ENCODE results near the gene CARD9.

CARD9 gene

GRCh38 chr9:136341042-136341655 is 32.3 kb downstream of the CARD9 start:
- no peak for TF ChIP-seq CTCF (IDR thresholded peaks at IDR 0.05)

GRCh38 chr9:136340356-136341041 is 33.0 kb downstream of the CARD9 start:
- TF ChIP-seq CTCF (IDR thresholded peaks at IDR 0.05): no peak

GRCh38 chr9:136339958-136340310 is 33.5 kb downstream of the CARD9 start:
- TF ChIP-seq CTCF (IDR thresholded peaks at IDR 0.05): no peak

GRCh38 chr9:136339173-136339957 is 34.1 kb downstream of the CARD9 start:
- peak; percentile 98 for TF ChIP-seq CTCF (IDR thresholded peaks at IDR 0.05)

GRCh38 chr9:136338511-136338910 is 35.0 kb downstream of the CARD9 start:
- no peak for TF ChIP-seq CTCF (IDR thresholded peaks at IDR 0.05)

- no peak for TF ChIP-seq CTCF (IDR thresholded peaks at IDR 0.05)
Measured at GRCh38 chr9:136337416-136338395, 35.8 kb downstream of the CARD9 start.

GRCh38 chr9:136336881-136337280 is 36.6 kb downstream of the CARD9 start:
- no peak for TF ChIP-seq CTCF (IDR thresholded peaks at IDR 0.05)
